ENCODE results near the gene C1orf53. TPM values are rescaled to one million over a fixed set of nuclear protein-coding genes. Genes with fewer than 3 reads are reported as not detected.

Gene C1orf53
- total and polyA plus RNA-seq, 9 of the 15 experiments (the other 6 are each of a cell fraction or from before 2014, with no cell fraction given): 0.31 to 3.2 (median 2.3) TPM

GRCh38 chr1:197928849-197929336 is 26.5 kb downstream of the C1orf53 start (continued):
- no peak for TF ChIP-seq NR4A1 (CRISPR knock-in tag; IDR thresholded peaks at IDR 0.05)
- TF ChIP-seq NR4A1 (tag; IDR thresholded peaks at IDR 0.05): no peak
- TF ChIP-seq ATF7 (IDR thresholded peaks at IDR 0.05): peak; percentile 85
- TF ChIP-seq UBTF (IDR thresholded peaks at IDR 0.05; ENCODE audit: borderline replicate concordance in 1 of 2, low read depth in 2 of 2, low read length in 2 of 2): no peak
- TF ChIP-seq ESRRA (IDR thresholded peaks at IDR 0.05; ENCODE audit: borderline replicate concordance, low read depth): no peak; the same call in 1 of the 2 replicates
- no peak for TF ChIP-seq FOXA3 (CRISPR knock-in tag; conservative IDR thresholded peaks at IDR 0.05 in 1 of 2, IDR thresholded peaks at IDR 0.05 in 1 of 2)
- TF ChIP-seq ELF2 (CRISPR knock-in tag; IDR thresholded peaks at IDR 0.05): no peak
- TF ChIP-seq ZNF212 (CRISPR knock-in tag; IDR thresholded peaks at IDR 0.05): no peak
- TF ChIP-seq HMG20B (CRISPR knock-in tag; IDR thresholded peaks at IDR 0.05): no peak
- no peak for TF ChIP-seq ZNF445 (CRISPR knock-in tag; IDR thresholded peaks at IDR 0.05; ENCODE audit: low read depth)
- no peak for TF ChIP-seq NCOA2 (IDR thresholded peaks at IDR 0.05; ENCODE audit: partially characterized antibody in 2 of 2)
- TF ChIP-seq ARNT (IDR thresholded peaks at IDR 0.05): 0 out of 4 replicates have a peak, but pooled peaks of 1 of the 2 experiments have one; percentile 71
- TF ChIP-seq PRDM10 (IDR thresholded peaks at IDR 0.05; ENCODE audit: partially characterized antibody): peak; percentile 98
- no peak for TF ChIP-seq HNRNPUL1 (IDR thresholded peaks at IDR 0.05; ENCODE audit: low read length)
- no peak for TF ChIP-seq CBX1 (IDR thresholded peaks at IDR 0.05; ENCODE audit: low read depth)
- no peak for TF ChIP-seq RB1 (IDR thresholded peaks at IDR 0.05; ENCODE audit: low read depth)
- 0 out of 2 replicates have a peak, but pooled peaks have one; percentile 24 for TF ChIP-seq EP300 (IDR thresholded peaks at IDR 0.05; ENCODE audit: low read length)
- no peak for TF ChIP-seq SREBF1 (IDR thresholded peaks at IDR 0.05; ENCODE audit: borderline replicate concordance, low read depth, low read length)
- no peak for TF ChIP-seq NELFE (IDR thresholded peaks at IDR 0.05; ENCODE audit: insufficient read depth, insufficient read length)
- TF ChIP-seq TRIM25 (IDR thresholded peaks at IDR 0.05; ENCODE audit: borderline replicate concordance): no peak; the same call in 1 of the 2 replicates
- no peak for TF ChIP-seq SMC3 (conservative IDR thresholded peaks at IDR 0.05; ENCODE audit: insufficient read depth, low read depth, low read length)
- 0 out of 2 replicates have a peak, but pooled peaks have one; percentile 18 for TF ChIP-seq HCFC1 (IDR thresholded peaks at IDR 0.05; ENCODE audit: low read depth, low read length)
- no peak for TF ChIP-seq ZC3H8 (IDR thresholded peaks at IDR 0.05)
